ENCODE results near the gene SRD5A2.
"Not testable (repeated sequence)": the region's sequence is repeated elsewhere in the genome, so short reads cannot be mapped to it uniquely, and the experiment has no call there.

Gene SRD5A2

GRCh38 chr2:31515586-31515985 lies 65.2 kb downstream of the SRD5A2 start:
- no peak for TF ChIP-seq CTCF (IDR thresholded peaks at IDR 0.05; ENCODE audit: insufficient read depth, low read depth, low read length, missing control alignments)
- no peak overlapping the region for H3K4me3 ChIP-seq (ENCODE audit: low read length)
- DNase-seq (ENCODE audit: low read depth), result no peak

GRCh38 chr2:31513553-31513952 lies 67.2 kb downstream of the SRD5A2 start:
- no peak for DNase-seq (ENCODE audit: low read depth)
- no peak for TF ChIP-seq CTCF (IDR thresholded peaks at IDR 0.05; ENCODE audit: insufficient read depth, low read depth, low read length, missing control alignments)

GRCh38 chr2:31511376-31511775 lies 69.4 kb downstream of the SRD5A2 start:
- no peak for TF ChIP-seq CTCF (IDR thresholded peaks at IDR 0.05; ENCODE audit: insufficient read depth, low read depth, low read length, missing control alignments)
- H3K4me3 ChIP-seq (ENCODE audit: low read length), result no peak overlapping the region
- no peak for DNase-seq (ENCODE audit: low read depth)

More at GRCh38 chr2:31513553-31513952, 67.2 kb downstream of the SRD5A2 start:
- no peak overlapping the region for H3K4me3 ChIP-seq (ENCODE audit: low read length)

GRCh38 chr2:31505111-31505510 lies 75.6 kb downstream of the SRD5A2 start:
- no peak for TF ChIP-seq CTCF (IDR thresholded peaks at IDR 0.05; ENCODE audit: insufficient read depth, low read depth, low read length, missing control alignments)
- no peak for DNase-seq (ENCODE audit: low read depth)

GRCh38 chr2:31504311-31504710 lies 76.4 kb downstream of the SRD5A2 start:
- no peak overlapping the region for H3K4me3 ChIP-seq (ENCODE audit: low read length)
- TF ChIP-seq CTCF (IDR thresholded peaks at IDR 0.05; ENCODE audit: insufficient read depth, low read depth, low read length, missing control alignments), result no peak
- DNase-seq (ENCODE audit: low read depth), result no peak

More at GRCh38 chr2:31505111-31505510, 75.6 kb downstream of the SRD5A2 start:
- H3K4me3 ChIP-seq (ENCODE audit: low read length), result no peak overlapping the region

- DNase-seq (ENCODE audit: low read depth); H3K4me3 ChIP-seq (ENCODE audit: low read length): not testable (repeated sequence)
Measured at GRCh38 chr2:31496451-31496874, 84.3 kb downstream of the SRD5A2 start.

GRCh38 chr2:31489339-31489738 lies 91.4 kb downstream of the SRD5A2 start:
- peak; percentile 5 for TF ChIP-seq CTCF (IDR thresholded peaks at IDR 0.05; ENCODE audit: insufficient read depth, low read depth, low read length, missing control alignments)
- peak; percentile 83 for DNase-seq (ENCODE audit: low read depth)
- not testable (repeated sequence) for H3K4me3 ChIP-seq (ENCODE audit: low read length)
